Endodermal cell (in vitro differentiated cells): ENCODE measurements around the gene HMGN5. TPM values are rescaled to one million over a fixed set of nuclear protein-coding genes. Genes with fewer than 3 reads are reported as not detected.

ENCODE experiments used
- DNase-seq: peaks from one replicate; pipeline ENCODE4 v3.0.0-alpha.2; 2017
- H3K27ac ChIP-seq: 2 replicates; pipeline ENCODE4 v1.5.1; 2013; ENCODE audit warnings: mild to moderate bottlenecking, low read depth, low read length, moderate library complexity
- H3K27me3 ChIP-seq: 2 replicates; pipeline ENCODE4 v1.6.1; 2013; ENCODE audit warnings: mild to moderate bottlenecking, low read length, moderate library complexity; ENCODE audit not compliant: insufficient read depth, control insufficient read depth, poor library complexity, severe bottlenecking
- H3K36me3 ChIP-seq: 2 replicates; pipeline ENCODE4 v1.7.0; 2013; ENCODE audit warnings: mild to moderate bottlenecking, low read length, moderate library complexity; ENCODE audit not compliant: control insufficient read depth, insufficient read depth
- H3K4me1 ChIP-seq: one replicate; pipeline ENCODE4 v1.7.0; 2013; ENCODE audit warnings: low read length; ENCODE audit not compliant: control insufficient read depth, insufficient read depth
- H3K4me3 ChIP-seq: 2 replicates; pipeline ENCODE4 v1.5.1; 2013; ENCODE audit warnings: mild to moderate bottlenecking, low read length, moderate library complexity
- H3K9ac ChIP-seq: 2 replicates; pipeline ENCODE4 v1.6.1; 2013; ENCODE audit warnings: mild to moderate bottlenecking, low read length, moderate library complexity; ENCODE audit not compliant: poor library complexity, severe bottlenecking; ENCODE audit errors: extremely low read depth
- H3K9me3 ChIP-seq: 2 replicates; pipeline ENCODE4 v1.6.1; 2013; ENCODE audit warnings: mild to moderate bottlenecking, low read length, moderate library complexity; ENCODE audit not compliant: control insufficient read depth
- H3K27ac Mint-ChIP-seq: 2 replicates; pipeline ENCODE4 v1.8.0; 2020; ENCODE audit warnings: mixed read lengths
- H3K27me3 Mint-ChIP-seq: 2 replicates; pipeline ENCODE4 v1.8.0; 2021; ENCODE audit warnings: mild to moderate bottlenecking, mixed read lengths; ENCODE audit not compliant: insufficient read depth
- H3K36me3 Mint-ChIP-seq: 2 replicates; pipeline ENCODE4 v1.8.0; 2020; ENCODE audit warnings: low read depth, mixed read lengths
- H3K4me1 Mint-ChIP-seq: 2 replicates; pipeline ENCODE4 v1.8.0; 2020; ENCODE audit warnings: mixed read lengths
- H3K4me3 Mint-ChIP-seq: 2 replicates; pipeline ENCODE4 v1.8.0; 2020; ENCODE audit warnings: mild to moderate bottlenecking, moderate library complexity, mixed read lengths
- H3K9me3 Mint-ChIP-seq: 2 replicates; pipeline ENCODE4 v1.8.0; 2020; ENCODE audit warnings: mild to moderate bottlenecking, mixed read lengths
- CTCF ChIP-seq: fragments of 200-600 bp; sonication (generic); conservative IDR thresholded peaks from 2 replicates; pipeline ENCODE4 v1.5.0; 2021; ENCODE audit warnings: antibody characterized with exemption, mild to moderate bottlenecking
- WGBS, 2 experiments: methylation state at CpG; one replicate each; pipeline versions ENCODE4 v1.1.5 to v1.1.7; 2013; ENCODE audit warnings: missing lambda C conversion rate in 2 of 2, mixed read lengths in 1 of 2; ENCODE audit not compliant: insufficient coverage in 1 of 2, insufficient read length in 1 of 2; 5-methylcytosine and 5-hydroxymethylcytosine counted together
- total RNA-seq, 2 donors: library from RNA; stranded (reverse); fragmentation: NEBNext Ultra II Directional in 1 of 2; extraction: Animal tissue kit (Norgen Biotek cat#: 25700) in 1 of 2; gene quantifications; 2 replicates in 1 of 2; 3 replicates in 1 of 2; pipeline ENCODE4 v1.2.1, GENCODE V29; 2021

Gene HMGN5
- total RNA-seq, 2 donors from 2014 or later: 4.1 to 12.9 TPM

GRCh38 chrX:81238166-81238565, 36.5 kb upstream of the HMGN5 start:
- H3K27me3 Mint-ChIP-seq: no peaks in the 10 kb centered on the region
- H3K27ac Mint-ChIP-seq: no peak overlapping the region
- WGBS, 2 experiments: 98% methylated on average over 4 of the region's 4 CpGs; no CpG with 5 or more reads in 1 of the 2 experiments
- Histone ChIP-seq H3K4me3 (no peak overlapping the region), H3K27me3 (no peaks in the 10 kb centered on the region), H3K9ac (no peak overlapping the region), H3K27ac (no peak overlapping the region), H3K4me1 (no peaks in the 10 kb centered on the region), H3K36me3 (no peaks in the 10 kb centered on the region), H3K9me3 (no peaks in the 10 kb centered on the region)
- peak; percentile 54 for DNase-seq
- no peaks in the 10 kb centered on the region for H3K4me1 Mint-ChIP-seq
- TF ChIP-seq CTCF: peak; percentile 46
- H3K4me3 Mint-ChIP-seq: no peak overlapping the region
- H3K9me3 Mint-ChIP-seq: peaks cover 54% of the 10 kb centered on the region
- H3K36me3 Mint-ChIP-seq: peaks cover 4% of the 10 kb centered on the region

GRCh38 chrX:81237516-81237915, 35.8 kb upstream of the HMGN5 start:
- Mint-ChIP-seq H3K4me1 (no peaks in the 10 kb centered on the region), H3K27me3 (no peaks in the 10 kb centered on the region), H3K36me3 (peaks cover 4% of the 10 kb centered on the region), H3K9me3 (peaks cover 52% of the 10 kb centered on the region), H3K27ac (no peak overlapping the region), H3K4me3 (no peak overlapping the region)
- DNase-seq: no peak
- Histone ChIP-seq H3K4me3 (no peak overlapping the region), H3K36me3 (no peaks in the 10 kb centered on the region), H3K27me3 (no peaks in the 10 kb centered on the region), H3K9me3 (no peaks in the 10 kb centered on the region), H3K27ac (no peak overlapping the region), H3K9ac (no peak overlapping the region), H3K4me1 (no peaks in the 10 kb centered on the region)
- TF ChIP-seq CTCF: no peak
- WGBS, 2 experiments: no CpG with 5 or more reads among the region's 1 CpG

GRCh38 chrX:81232218-81232617, 30.5 kb upstream of the HMGN5 start:
- no peak overlapping the region for H3K27ac Mint-ChIP-seq
- H3K9me3 Mint-ChIP-seq: peaks cover 29% of the 10 kb centered on the region
- Histone ChIP-seq H3K9me3 (no peaks in the 10 kb centered on the region), H3K4me1 (no peaks in the 10 kb centered on the region), H3K4me3 (no peak overlapping the region), H3K27me3 (no peaks in the 10 kb centered on the region), H3K27ac (no peak overlapping the region), H3K9ac (no peak overlapping the region), H3K36me3 (no peaks in the 10 kb centered on the region)
- no peak overlapping the region for H3K4me3 Mint-ChIP-seq
- no peak for DNase-seq
- WGBS, 2 experiments: 83 to 92% methylated on average over 1 of the region's 1 CpG
- peaks cover 3% of the 10 kb centered on the region for H3K4me1 Mint-ChIP-seq
- H3K36me3 Mint-ChIP-seq: no peaks in the 10 kb centered on the region
- no peaks in the 10 kb centered on the region for H3K27me3 Mint-ChIP-seq
- TF ChIP-seq CTCF: no peak
